ENCODE data around the gene ATP6AP1.
"Not testable (repeated sequence)": the region's sequence is repeated elsewhere in the genome, so short reads cannot be mapped to it uniquely, and the experiment has no call there.

Gene ATP6AP1

DNA sequence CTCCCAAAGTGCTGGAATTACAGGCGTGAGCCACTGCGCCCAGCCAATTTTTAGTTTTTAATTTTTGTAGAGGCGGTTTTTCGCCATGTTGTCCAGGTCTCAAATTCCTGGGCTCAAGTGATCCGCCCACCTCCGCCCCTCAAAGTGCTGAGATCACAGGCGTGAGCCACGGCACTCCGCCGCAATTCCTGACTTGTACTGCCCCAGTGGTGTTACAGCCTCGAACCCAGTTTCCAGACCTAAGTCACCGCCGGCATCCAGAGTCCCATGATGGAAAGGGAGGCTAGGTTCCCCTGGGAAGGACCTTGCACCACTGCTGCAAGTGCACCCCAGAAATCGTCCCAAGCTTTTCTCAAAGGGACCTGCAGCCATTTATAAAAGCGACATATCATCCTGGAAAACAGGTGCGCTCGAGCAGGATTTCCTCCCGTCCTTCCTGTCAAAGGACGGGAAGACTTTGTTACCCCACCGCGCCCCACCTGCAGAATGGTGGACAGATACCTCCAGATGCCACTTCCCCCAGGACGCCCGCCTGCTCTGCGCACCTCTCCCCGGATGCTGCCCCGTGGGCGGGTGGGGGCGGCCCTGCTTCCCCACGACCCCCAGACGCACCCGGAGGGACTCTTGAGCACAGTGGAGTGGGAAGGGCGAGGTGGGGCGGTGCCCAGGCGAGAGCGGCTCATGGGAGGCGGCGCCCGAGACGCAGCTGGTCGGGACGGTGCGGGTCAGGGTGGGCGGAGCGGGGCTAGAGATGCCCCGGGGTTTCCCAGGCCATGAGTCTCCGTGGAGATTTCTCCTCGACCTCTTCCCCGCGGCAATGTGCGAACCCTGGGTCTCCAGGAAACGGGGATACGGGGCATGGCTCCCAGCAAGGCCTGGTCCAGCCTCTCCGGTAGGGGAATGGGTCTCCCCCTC, 31.2 kb upstream of the ATP6AP1 start:
- peak in 1 of 2 experiments; percentile 75 for DNase-seq (ENCODE audit: low read depth in 1 of 2, low spot score in 1 of 2)
- no peak for TF ChIP-seq JUND (IDR thresholded peaks at IDR 0.05; ENCODE audit: low read depth)
- in situ Hi-C loops (cut with HindIII; ENCODE audit: low pct_unique_long_range_greater_than_20kb, low sequenced_read_pairs): no loop called here

GRCh38 chrX:154397888-154398667, 30.4 kb upstream of the ATP6AP1 start, which contains the start of gene RPL10:
Gene RPL10, plus strand, starts transcription at chrX:154398377. Its CDS starts 143 bp downstream, at chrX:154398520.
- DNase-seq (ENCODE audit: low read depth in 1 of 2, low spot score in 1 of 2): peak; percentile 80 to 95
- in situ Hi-C loops (cut with HindIII; ENCODE audit: low pct_unique_long_range_greater_than_20kb, low sequenced_read_pairs): no loop called here
- TF ChIP-seq JUND (IDR thresholded peaks at IDR 0.05; ENCODE audit: low read depth): no peak

GRCh38 chrX:154398668-154399526, 29.6 kb upstream of the ATP6AP1 start:
- peak in 1 of 2 experiments; percentile 83 for DNase-seq (ENCODE audit: low read depth in 1 of 2, low spot score in 1 of 2)
- no peak for TF ChIP-seq JUND (IDR thresholded peaks at IDR 0.05; ENCODE audit: low read depth)
- in situ Hi-C loops (cut with HindIII; ENCODE audit: low pct_unique_long_range_greater_than_20kb, low sequenced_read_pairs): no loop called here

GRCh38 chrX:154399527-154400368, 28.7 kb upstream of the ATP6AP1 start:
- no peak for DNase-seq (ENCODE audit: low read depth in 1 of 2, low spot score in 1 of 2)
- in situ Hi-C loops (cut with HindIII; ENCODE audit: low pct_unique_long_range_greater_than_20kb, low sequenced_read_pairs): no loop called here
- TF ChIP-seq JUND (IDR thresholded peaks at IDR 0.05; ENCODE audit: low read depth): no peak

DNA sequence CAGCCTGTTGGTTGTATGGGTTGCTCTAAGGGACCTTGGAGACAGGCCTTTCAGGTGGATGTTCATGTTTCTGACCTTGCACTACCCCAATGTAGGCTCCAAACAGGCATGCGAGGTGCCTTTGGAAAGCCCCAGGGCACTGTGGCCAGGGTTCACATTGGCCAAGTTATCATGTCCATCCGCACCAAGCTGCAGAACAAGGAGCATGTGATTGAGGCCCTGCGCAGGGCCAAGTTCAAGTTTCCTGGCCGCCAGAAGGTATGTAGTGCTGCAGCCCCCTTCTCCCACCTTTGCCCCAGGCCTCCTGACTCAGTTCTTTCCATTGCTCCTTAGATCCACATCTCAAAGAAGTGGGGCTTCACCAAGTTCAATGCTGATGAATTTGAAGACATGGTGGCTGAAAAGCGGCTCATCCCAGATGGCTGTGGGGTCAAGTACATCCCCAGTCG, 28.1 kb upstream of the ATP6AP1 start:
- in situ Hi-C loops (cut with HindIII; ENCODE audit: low pct_unique_long_range_greater_than_20kb, low sequenced_read_pairs); DNase-seq (ENCODE audit: low read depth in 1 of 2, low spot score in 1 of 2): not testable (repeated sequence)

DNA sequence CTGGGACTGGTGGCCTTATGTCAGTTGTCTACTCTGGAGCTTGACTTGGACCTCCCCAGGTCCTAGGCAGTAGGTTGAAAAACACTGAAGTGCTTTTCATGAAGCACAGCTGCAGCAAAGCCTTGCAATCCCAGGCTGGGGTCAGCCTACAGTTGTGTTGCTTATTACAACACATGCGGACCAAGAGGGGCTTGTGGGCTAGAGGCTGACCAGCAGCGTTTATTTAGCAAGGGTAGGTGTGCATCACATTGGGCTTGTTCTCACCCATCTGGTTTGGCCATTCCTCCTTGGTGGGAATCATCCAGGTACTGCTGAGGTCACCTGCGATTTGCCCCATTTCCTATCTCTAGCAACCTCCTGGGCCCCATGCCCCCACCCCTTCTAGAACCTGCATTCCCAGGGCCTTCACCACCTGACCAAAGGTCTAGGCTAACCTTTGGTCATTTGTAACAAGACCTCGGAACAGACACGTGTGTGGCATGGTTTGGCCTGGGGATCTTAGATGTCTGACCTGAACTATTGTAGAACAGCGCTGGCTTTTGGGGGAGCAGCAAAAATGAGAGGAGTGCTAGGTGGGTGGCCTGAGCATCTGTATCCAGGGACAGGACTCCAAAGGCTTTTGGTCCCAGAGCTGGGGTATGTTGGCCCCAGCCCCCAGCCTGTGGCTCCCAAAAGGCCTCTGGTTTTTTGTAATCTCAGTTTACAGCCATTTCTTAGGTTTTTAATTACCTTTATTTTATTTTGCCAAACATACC, 27.3 kb upstream of the ATP6AP1 start:
- in situ Hi-C loops (cut with HindIII; ENCODE audit: low pct_unique_long_range_greater_than_20kb, low sequenced_read_pairs): no loop called here
- DNase-seq (ENCODE audit: low read depth in 1 of 2, low spot score in 1 of 2): peak in 1 of 2 experiments; percentile 56

DNA sequence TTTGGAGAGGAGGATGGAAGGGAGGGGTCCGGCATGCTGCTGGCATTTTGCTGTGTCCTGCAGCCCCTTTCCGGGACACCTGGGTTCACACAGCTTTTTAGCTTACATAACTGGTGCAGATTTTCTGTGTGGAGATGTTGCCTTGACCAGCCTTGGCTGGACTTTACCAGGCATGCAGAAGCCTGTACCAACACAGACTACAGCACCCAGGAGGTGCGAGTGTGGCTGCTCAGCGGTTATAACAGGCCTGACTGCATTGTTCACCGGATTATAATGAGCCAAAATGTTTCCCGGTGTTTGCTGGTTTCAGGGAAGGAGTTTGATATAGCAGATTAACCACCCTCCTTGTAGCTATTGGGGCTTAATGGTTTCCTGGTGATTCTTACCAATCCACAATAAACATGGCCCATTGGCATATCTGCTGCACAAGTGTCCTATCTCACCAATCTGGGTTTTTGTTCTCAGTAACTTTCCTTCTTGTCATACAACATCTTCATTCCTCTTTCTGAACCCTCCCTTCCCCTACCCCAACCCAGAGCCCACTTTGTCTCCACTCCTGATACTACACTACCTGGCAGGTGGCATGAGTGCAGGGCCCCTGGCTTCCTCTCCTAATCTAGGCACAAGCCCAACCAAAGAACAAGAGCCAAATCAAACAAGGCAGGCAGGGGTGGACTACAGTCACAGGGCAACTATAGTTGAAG, 26.4 kb upstream of the ATP6AP1 start:
- no peak for TF ChIP-seq JUND (IDR thresholded peaks at IDR 0.05; ENCODE audit: low read depth)
- in situ Hi-C loops (cut with HindIII; ENCODE audit: low pct_unique_long_range_greater_than_20kb, low sequenced_read_pairs): no loop called here
- DNase-seq (ENCODE audit: low read depth in 1 of 2, low spot score in 1 of 2): peak in 1 of 2 experiments; percentile 76

More for the DNA sequence above, 27.3 kb upstream of the ATP6AP1 start:
- 0 out of 2 replicates have a peak, but pooled peaks have one; percentile 27 for TF ChIP-seq JUND (IDR thresholded peaks at IDR 0.05; ENCODE audit: low read depth)

DNA sequence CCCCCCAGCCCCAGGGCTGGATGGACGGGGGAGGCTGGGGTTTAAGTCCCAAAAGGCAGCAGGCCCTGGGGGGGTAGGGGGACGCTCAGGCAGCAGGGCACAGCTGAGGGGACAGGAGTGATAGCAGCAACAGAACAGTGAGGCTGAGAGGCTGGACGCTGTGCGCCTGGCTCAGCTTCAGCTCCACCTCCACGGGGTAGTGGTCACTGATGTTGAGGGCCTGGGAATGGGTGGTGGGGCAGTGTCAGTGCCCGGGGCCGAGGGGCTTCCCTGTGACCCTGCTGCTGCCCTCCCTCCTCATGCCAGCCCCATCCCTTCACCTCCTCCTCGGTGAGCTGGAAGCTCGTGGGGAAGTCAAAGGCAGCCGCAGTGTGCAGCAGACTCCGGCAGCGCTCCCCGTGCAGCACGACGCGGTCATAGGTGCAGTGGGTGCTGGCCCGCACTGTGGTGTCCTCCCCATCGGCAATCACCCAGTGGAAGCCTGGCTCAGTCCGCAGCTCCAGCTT, 25.8 kb upstream of the ATP6AP1 start:
- in situ Hi-C loops (cut with HindIII; ENCODE audit: low pct_unique_long_range_greater_than_20kb, low sequenced_read_pairs): no loop called here
- TF ChIP-seq JUND (IDR thresholded peaks at IDR 0.05; ENCODE audit: low read depth): no peak
- DNase-seq (ENCODE audit: low read depth in 1 of 2, low spot score in 1 of 2): no peak

- in situ Hi-C loops (cut with HindIII; ENCODE audit: low pct_unique_long_range_greater_than_20kb, low sequenced_read_pairs): no loop called here
- no peak for DNase-seq (ENCODE audit: low read depth in 1 of 2, low spot score in 1 of 2)
Measured at GRCh38 chrX:154403192-154403591, 25.3 kb upstream of the ATP6AP1 start.

GRCh38 chrX:154403858-154404257, 24.6 kb upstream of the ATP6AP1 start:
- no peak for TF ChIP-seq JUND (IDR thresholded peaks at IDR 0.05; ENCODE audit: low read depth)
- in situ Hi-C loops (cut with HindIII; ENCODE audit: low pct_unique_long_range_greater_than_20kb, low sequenced_read_pairs): no loop called here
- DNase-seq (ENCODE audit: low read depth in 1 of 2, low spot score in 1 of 2): no peak

More at GRCh38 chrX:154403192-154403591, 25.3 kb upstream of the ATP6AP1 start:
- no peak for TF ChIP-seq JUND (IDR thresholded peaks at IDR 0.05; ENCODE audit: low read depth)

Data from T47D (cell line).